ENCODE results near the gene PSKH1. TPM values are rescaled to one million over a fixed set of nuclear protein-coding genes. Genes with fewer than 3 reads are reported as not detected.

PSKH1 gene
- polyA plus RNA-seq, 1 donor (not counting 4 experiments of a cell fraction or from before 2014, with no cell fraction given): 10.7 TPM

- DNase-seq (ENCODE audit: low read depth, low spot score) (no peak), FAIRE-seq (no peak)
- H3K4me2 ChIP-seq (ENCODE audit: control insufficient read depth, extremely low read depth, insufficient read depth, low read depth, low read length): no peak overlapping the region
- no peaks in the 10 kb centered on the region for H3K9me1 ChIP-seq (ENCODE audit: control insufficient read depth, extremely low read depth, insufficient read depth, low read length)
- peaks cover 18 to 20% of the 10 kb centered on the region in 2 experiments for H3K36me3 ChIP-seq (ENCODE audit: control insufficient read depth in 2 of 2, extremely low read depth in 1 of 2, insufficient read depth in 2 of 2, low read length in 2 of 2)
- H3K79me2 ChIP-seq (ENCODE audit: control insufficient read depth, insufficient read depth, low read length): peaks cover 2% of the 10 kb centered on the region
- no peak overlapping the region for H2AFZ ChIP-seq (ENCODE audit: control insufficient read depth, low read length)
- H3K27me3 ChIP-seq (ENCODE audit: control insufficient read depth, extremely low read depth, insufficient read depth, low read length): no peaks in the 10 kb centered on the region
- H3K27ac ChIP-seq (ENCODE audit: control insufficient read depth, insufficient read depth, low read length): no peak overlapping the region
- H3K9me3 ChIP-seq (ENCODE audit: control insufficient read depth, low read depth, low read length): no peaks in the 10 kb centered on the region
- H3K9ac ChIP-seq (ENCODE audit: control insufficient read depth, extremely low read depth, insufficient read depth, low read length): no peak overlapping the region
- no peak for TF ChIP-seq CTCF (optimal IDR thresholded peaks at IDR 0.05 in 1 of 3, IDR thresholded peaks at IDR 0.05 in 1 of 3, conservative IDR thresholded peaks at IDR 0.05 in 1 of 3; ENCODE audit: extremely low read depth in 1 of 3, insufficient read depth in 2 of 3, low read length in 3 of 3)
- no peak for TF ChIP-seq EZH2 (IDR thresholded peaks at IDR 0.05; ENCODE audit: low read length)
- H3K4me3 ChIP-seq (ENCODE audit: control insufficient read depth in 2 of 3, extremely low read depth in 1 of 3, insufficient read depth in 2 of 3, low read depth in 1 of 3, low read length in 3 of 3): no peak overlapping the region
- peaks cover 3% of the 10 kb centered on the region for H4K20me1 ChIP-seq (ENCODE audit: control insufficient read depth, extremely low read depth, insufficient read depth, low read length)
- dilution Hi-C loops (cut with MboI; ENCODE audit: extremely low pct_ligation_motif_present, low sequenced_read_pairs): no loop called here
- peaks cover 23% of the 10 kb centered on the region for H3K4me1 ChIP-seq (ENCODE audit: control insufficient read depth, extremely low read depth, insufficient read depth, low read length)
Measured at GRCh38 chr16:67930191-67930590, 37.1 kb downstream of the PSKH1 start.

- no peaks in the 10 kb centered on the region for H3K27me3 ChIP-seq (ENCODE audit: control insufficient read depth, extremely low read depth, insufficient read depth, low read length)
- H3K9ac ChIP-seq (ENCODE audit: control insufficient read depth, extremely low read depth, insufficient read depth, low read length): no peak overlapping the region
- no peak for DNase-seq (ENCODE audit: low read depth, low spot score)
- no peak overlapping the region for H3K27ac ChIP-seq (ENCODE audit: control insufficient read depth, insufficient read depth, low read length)
- H3K4me2 ChIP-seq (ENCODE audit: control insufficient read depth, extremely low read depth, insufficient read depth, low read depth, low read length): no peak overlapping the region
- H3K4me1 ChIP-seq (ENCODE audit: control insufficient read depth, extremely low read depth, insufficient read depth, low read length): peaks cover 25% of the 10 kb centered on the region
- no peaks in the 10 kb centered on the region for H3K9me3 ChIP-seq (ENCODE audit: control insufficient read depth, low read depth, low read length)
- H4K20me1 ChIP-seq (ENCODE audit: control insufficient read depth, extremely low read depth, insufficient read depth, low read length): peaks cover 3% of the 10 kb centered on the region
- dilution Hi-C loops (cut with MboI; ENCODE audit: extremely low pct_ligation_motif_present, low sequenced_read_pairs): no loop called here
- TF ChIP-seq CTCF (optimal IDR thresholded peaks at IDR 0.05 in 1 of 3, IDR thresholded peaks at IDR 0.05 in 1 of 3, conservative IDR thresholded peaks at IDR 0.05 in 1 of 3; ENCODE audit: extremely low read depth in 1 of 3, insufficient read depth in 2 of 3, low read length in 3 of 3): no peak
- no peak for TF ChIP-seq EZH2 (IDR thresholded peaks at IDR 0.05; ENCODE audit: low read length)
- H3K4me3 ChIP-seq (ENCODE audit: control insufficient read depth in 2 of 3, extremely low read depth in 1 of 3, insufficient read depth in 2 of 3, low read depth in 1 of 3, low read length in 3 of 3): no peak overlapping the region
- no peak overlapping the region for H2AFZ ChIP-seq (ENCODE audit: control insufficient read depth, low read length)
- H3K36me3 ChIP-seq (ENCODE audit: control insufficient read depth in 2 of 2, extremely low read depth in 1 of 2, insufficient read depth in 2 of 2, low read length in 2 of 2): peaks cover 18 to 20% of the 10 kb centered on the region in 2 experiments
- FAIRE-seq: no peak
- peaks cover 2% of the 10 kb centered on the region for H3K79me2 ChIP-seq (ENCODE audit: control insufficient read depth, insufficient read depth, low read length)
- H3K9me1 ChIP-seq (ENCODE audit: control insufficient read depth, extremely low read depth, insufficient read depth, low read length): no peaks in the 10 kb centered on the region
Measured at GRCh38 chr16:67930678-67931211, 37.7 kb downstream of the PSKH1 start.

Data from keratinocyte (primary cell).